IMR-90 (cell line): ENCODE data around the gene ZNF322. TPM values are rescaled to one million over a fixed set of nuclear protein-coding genes. Genes with fewer than 3 reads are reported as not detected.

Experiments
- polyA plus RNA-seq, 3 experiments: library from polyadenylated mRNA; depleted of rRNA; stranded (reverse); fragments of >200 nt; gene quantifications; 2 replicates each; pipeline ENCODE4 v1.2.3, GENCODE V29; 2012; ENCODE audit warnings: low replicate concordance in 1 of 3
- total RNA-seq: library from RNA; depleted of rRNA; stranded (reverse); fragments of >200 nt; gene quantifications from 2 replicates; pipeline ENCODE4 v1.2.3, GENCODE V29; 2012; rRNA removed

The ZNF322 gene
- total and polyA plus RNA-seq, 2 of the 4 experiments (the other 2 are of a cell fraction) = 5.3 to 23.3 TPM

Other genes with a start within 250 kb of the ZNF322 start
- 14.4 and 15.8 TPM in 2 replicates for gene BTN3A3, start 219.2 kb downstream of the ZNF322 start, total RNA-seq
- 12.4 and 14.8 TPM in 2 replicates for gene BTN3A3, start 219.2 kb downstream of the ZNF322 start, polyA plus RNA-seq (2012; rRNA removed)
- gene BTN2A1, start 201.8 kb downstream of the ZNF322 start, total RNA-seq = 11.4 and 13.6 TPM in 2 replicates
- gene BTN2A1, start 201.8 kb downstream of the ZNF322 start, polyA plus RNA-seq (2012; rRNA removed) = 37.9 and 40.2 TPM in 2 replicates
- not detected in 2 replicates for gene BTN1A1, start 159.4 kb downstream of the ZNF322 start, total RNA-seq
- gene BTN1A1, start 159.4 kb downstream of the ZNF322 start, polyA plus RNA-seq (2012; rRNA removed) = not detected in 2 replicates
- 49.2 and 50.2 TPM in 2 replicates for gene HMGN4, start 121.4 kb downstream of the ZNF322 start, total RNA-seq
- gene HMGN4, start 121.4 kb downstream of the ZNF322 start, polyA plus RNA-seq (2012; rRNA removed) = 36.0 and 46.4 TPM in 2 replicates
- gene ABT1, start 62.8 kb downstream of the ZNF322 start, total RNA-seq = 12.2 and 15.4 TPM in 2 replicates
- gene ABT1, start 62.8 kb downstream of the ZNF322 start, polyA plus RNA-seq (2012; rRNA removed) = 15.2 and 16.7 TPM in 2 replicates